ENCODE measurements around the gene OR8A1. TPM values are rescaled to one million over a fixed set of nuclear protein-coding genes. Genes with fewer than 3 reads are reported as not detected.

The OR8A1 gene
- total RNA-seq, 1 donor from 2014 or later, result not detected

- Histone ChIP-seq H3K27me3 (ENCODE audit: control insufficient read depth, insufficient read depth, low read length) (no peaks in the 10 kb centered on the region), H3K4me3 (ENCODE audit: low read depth, low read length) (no peak overlapping the region), H3K36me3 (ENCODE audit: control insufficient read depth, insufficient read depth, low read length) (no peaks in the 10 kb centered on the region)
- no peak for DNase-seq (ENCODE audit: low read depth)
- TF ChIP-seq CTCF (IDR thresholded peaks at IDR 0.05; ENCODE audit: insufficient read depth, low read length, poor library complexity, severe bottlenecking), result no peak
Measured at GRCh38 chr11:124551189-124551588, 18.6 kb upstream of the OR8A1 start.

GRCh38 chr11:124551987-124552386, 17.8 kb upstream of the OR8A1 start:
- H3K27me3 ChIP-seq (ENCODE audit: control insufficient read depth, insufficient read depth, low read length), result no peaks in the 10 kb centered on the region
- TF ChIP-seq CTCF (IDR thresholded peaks at IDR 0.05; ENCODE audit: insufficient read depth, low read length, poor library complexity, severe bottlenecking), result no peak
- no peaks in the 10 kb centered on the region for H3K36me3 ChIP-seq (ENCODE audit: control insufficient read depth, insufficient read depth, low read length)
- DNase-seq (ENCODE audit: low read depth), result no peak
- no peak overlapping the region for H3K4me3 ChIP-seq (ENCODE audit: low read depth, low read length)

GRCh38 chr11:124556828-124557227, 13.0 kb upstream of the OR8A1 start:
- Histone ChIP-seq H3K4me3 (ENCODE audit: low read depth, low read length) (no peak overlapping the region), H3K36me3 (ENCODE audit: control insufficient read depth, insufficient read depth, low read length) (no peaks in the 10 kb centered on the region), H3K27me3 (ENCODE audit: control insufficient read depth, insufficient read depth, low read length) (no peaks in the 10 kb centered on the region)
- no peak for DNase-seq (ENCODE audit: low read depth)
- no peak for TF ChIP-seq CTCF (IDR thresholded peaks at IDR 0.05; ENCODE audit: insufficient read depth, low read length, poor library complexity, severe bottlenecking)

- DNase-seq (ENCODE audit: low read depth), result no peak
- Histone ChIP-seq H3K27me3 (ENCODE audit: control insufficient read depth, insufficient read depth, low read length) (no peaks in the 10 kb centered on the region), H3K36me3 (ENCODE audit: control insufficient read depth, insufficient read depth, low read length) (no peaks in the 10 kb centered on the region), H3K4me3 (ENCODE audit: low read depth, low read length) (no peak overlapping the region)
- TF ChIP-seq CTCF (IDR thresholded peaks at IDR 0.05; ENCODE audit: insufficient read depth, low read length, poor library complexity, severe bottlenecking), result no peak
Measured at GRCh38 chr11:124570160-124570559, 363 bp downstream of the OR8A1 start.

GRCh38 chr11:124577716-124578427, 8.1 kb downstream of the OR8A1 start:
- H3K36me3 ChIP-seq (ENCODE audit: control insufficient read depth, insufficient read depth, low read length), result no peaks in the 10 kb centered on the region
- TF ChIP-seq CTCF (IDR thresholded peaks at IDR 0.05; ENCODE audit: insufficient read depth, low read length, poor library complexity, severe bottlenecking), result no peak
- H3K4me3 ChIP-seq (ENCODE audit: low read depth, low read length), result no peak overlapping the region
- DNase-seq (ENCODE audit: low read depth), result no peak
- no peaks in the 10 kb centered on the region for H3K27me3 ChIP-seq (ENCODE audit: control insufficient read depth, insufficient read depth, low read length)

GRCh38 chr11:124578761-124579160, 9.0 kb downstream of the OR8A1 start:
- no peak for TF ChIP-seq CTCF (IDR thresholded peaks at IDR 0.05; ENCODE audit: insufficient read depth, low read length, poor library complexity, severe bottlenecking)
- H3K27me3 ChIP-seq (ENCODE audit: control insufficient read depth, insufficient read depth, low read length), result no peaks in the 10 kb centered on the region
- DNase-seq (ENCODE audit: low read depth), result no peak

More at GRCh38 chr11:124578761-124579160, 9.0 kb downstream of the OR8A1 start:
- Histone ChIP-seq H3K4me3 (ENCODE audit: low read depth, low read length) (no peak overlapping the region), H3K36me3 (ENCODE audit: control insufficient read depth, insufficient read depth, low read length) (no peaks in the 10 kb centered on the region)

All from kidney epithelial cell (primary cell).